Stimulated activated CD8-positive, alpha-beta memory T cell treated with anti-CD3 and anti-CD28 coated beads, Interleukin-15, amount 100 ng/mL, for 4 hours (primary cell): Measurements from ENCODE around the gene CPAMD8.
"Not testable (repeated sequence)": the region's sequence is repeated elsewhere in the genome, so short reads cannot be mapped to it uniquely, and the experiment has no call there.

Experiments
- DNase-seq, 2 donors: peaks; one replicate each; pipeline ENCODE4 v3.0.0-alpha.2; 2020; ENCODE audit warnings: low read depth in 2 of 2

CPAMD8 gene

GRCh38 chr19:17041976-17042375 lies 15.4 kb upstream of the CPAMD8 start:
- DNase-seq = no peak

- DNase-seq = no peak
Observed at GRCh38 chr19:17037966-17038500, 11.4 kb upstream of the CPAMD8 start.

- no peak for DNase-seq
Observed at GRCh38 chr19:17037184-17037583, 10.6 kb upstream of the CPAMD8 start.

GRCh38 chr19:17036640-17037039 lies 10.0 kb upstream of the CPAMD8 start:
- no peak for DNase-seq

GRCh38 chr19:17035842-17036424 lies 9.3 kb upstream of the CPAMD8 start:
- no peak for DNase-seq

GRCh38 chr19:17031741-17032140 lies 5.1 kb upstream of the CPAMD8 start:
- no peak for DNase-seq

- DNase-seq = no peak
Observed at GRCh38 chr19:17027535-17027975, 945 bp upstream of the CPAMD8 start.

GRCh38 chr19:17025991-17026658 lies 485 bp downstream of the CPAMD8 start:
- no peak for DNase-seq

- no peak for DNase-seq
Observed at GRCh38 chr19:17025361-17025760, 1.2 kb downstream of the CPAMD8 start.

GRCh38 chr19:17024941-17025340 lies 1.7 kb downstream of the CPAMD8 start:
- DNase-seq = not testable (repeated sequence)

- no peak for DNase-seq
Observed at GRCh38 chr19:17023805-17024204, 2.8 kb downstream of the CPAMD8 start.

- no peak for DNase-seq
Observed at GRCh38 chr19:17022738-17023137, 3.9 kb downstream of the CPAMD8 start.

GRCh38 chr19:17021793-17022590 lies 4.6 kb downstream of the CPAMD8 start:
- DNase-seq = no peak

GRCh38 chr19:17021328-17021727 lies 5.3 kb downstream of the CPAMD8 start:
- no peak for DNase-seq

- no peak for DNase-seq
Observed at GRCh38 chr19:17020823-17021222, 5.8 kb downstream of the CPAMD8 start.

GRCh38 chr19:17020385-17020784 lies 6.2 kb downstream of the CPAMD8 start:
- no peak for DNase-seq

- DNase-seq = not testable (repeated sequence)
Observed at GRCh38 chr19:17014212-17014861, 12.3 kb downstream of the CPAMD8 start.

GRCh38 chr19:17011485-17011884 lies 15.1 kb downstream of the CPAMD8 start:
- no peak for DNase-seq

GRCh38 chr19:17006579-17006978 lies 20.0 kb downstream of the CPAMD8 start:
- DNase-seq = no peak

- DNase-seq = no peak
Observed at GRCh38 chr19:17005000-17005399, 21.6 kb downstream of the CPAMD8 start.

- DNase-seq = no peak
Observed at GRCh38 chr19:17004386-17004785, 22.2 kb downstream of the CPAMD8 start.

- no peak for DNase-seq
Observed at GRCh38 chr19:17002455-17002854, 24.2 kb downstream of the CPAMD8 start.
